Left ventricle myocardium inferior (tissue), 1 donor: Measurements from ENCODE around the gene CDK4. TPM values are rescaled to one million over a fixed set of nuclear protein-coding genes. Genes with fewer than 3 reads are reported as not detected.
A peak's percentile ranks its signal among the peaks of the same experiment; 100 is the strongest.

ENCODE experiments used
- DNase-seq: peaks from one replicate; pipeline ENCODE4 v3.0.0-alpha.2; 2020
- H3K27ac ChIP-seq: fragments of 200-600 bp; replicated peaks from 2 replicates; pipeline ENCODE4 v1.8.0; 2021
- H3K27me3 ChIP-seq: fragments of 200-600 bp; 2 replicates; pipeline ENCODE4 v1.8.0; 2021; ENCODE audit warnings: low read depth
- H3K36me3 ChIP-seq: fragments of 200-600 bp; 2 replicates; pipeline ENCODE4 v1.8.0; 2021
- H3K4me1 ChIP-seq: fragments of 200-600 bp; 2 replicates; pipeline ENCODE4 v1.8.0; 2021
- H3K4me3 ChIP-seq: fragments of 200-600 bp; 2 replicates; pipeline ENCODE4 v1.8.0; 2021; ENCODE audit warnings: mild to moderate bottlenecking, moderate library complexity
- H3K9me3 ChIP-seq: fragments of 200-600 bp; replicated peaks from 2 replicates; pipeline ENCODE4 v1.8.0; 2021
- CTCF ChIP-seq: fragments of 200-600 bp; IDR thresholded peaks from 2 replicates; pipeline ENCODE4 v1.8.0; 2021; ENCODE audit warnings: antibody characterized with exemption, mild to moderate bottlenecking, borderline replicate concordance
- intact Hi-C: fragments of 100-400 bp; cut with micrococcal nuclease; formaldehyde crosslinking; loops from one replicate; pipeline ENCODE4 v1.11.0; 2022
- long read RNA-seq: library from polyadenylated mRNA; unstranded; transcript quantifications from one replicate; pipeline ENCODE4 v2.0.0, GENCODE V29; 2021
- total RNA-seq: library from RNA; stranded (reverse); fragmentation: NEBNext Ultra II Directional; extraction: Animal tissue kit (Norgen Biotek cat#: 25700); gene quantifications from one replicate; pipeline ENCODE4 v1.2.1, GENCODE V29; 2021
- donor health status: DM: no; HTN: yes; CAD: no; lungs with severe emphysema.

Gene CDK4
- total RNA-seq: 41.3 TPM
- long read RNA-seq, transcript CDK4-201 (8 exons, 2,076 nt): major isoform, 77 of 81 reads
- long read RNA-seq, partial matches to known transcripts: 0 of 81 reads
- long read RNA-seq, other reads (novel, unspliced or antisense): 4 of 81 reads

- intact Hi-C loops: no loop called here
- H3K4me1 ChIP-seq: peaks cover 53% of the 10 kb centered on the region
- peaks cover 40% of the 10 kb centered on the region for H3K36me3 ChIP-seq
- TF ChIP-seq CTCF: no peak
- H3K27ac ChIP-seq: peak within 1 kb of the TSS; percentile 92
- no peaks in the 10 kb centered on the region for H3K27me3 ChIP-seq
- peak within 1 kb of the TSS; percentile 81 for H3K4me3 ChIP-seq
- DNase-seq: peak; percentile 99
- H3K9me3 ChIP-seq: no peaks in the 10 kb centered on the region
These were observed at the start of gene CDK4 for GRCh38 chr12:57751788-57752667. Gene CDK4 (minus strand): TSS chr12:57752310. CDS start chr12:57751717, 593 bp downstream.

- Histone ChIP-seq H3K4me3 (no peak overlapping the region), H3K27ac (no peak overlapping the region), H3K36me3 (peaks cover 67% of the 10 kb centered on the region), H3K27me3 (no peaks in the 10 kb centered on the region), H3K9me3 (no peaks in the 10 kb centered on the region), H3K4me1 (peaks cover 7% of the 10 kb centered on the region)
- no peak for DNase-seq
- intact Hi-C loops: loop anchor here (10.0 kb wide), 1 partner anchor 104 kb away; no protein-coding TSS in a partner anchor
- no peak for TF ChIP-seq CTCF
These were observed 48.9 kb upstream of the CDK4 start for GRCh38 chr12:57800965-57801364.

- DNase-seq: no peak
- no peaks in the 10 kb centered on the region for H3K4me1 ChIP-seq
- intact Hi-C loops: no loop called here
- H3K27ac ChIP-seq: no peak overlapping the region
- TF ChIP-seq CTCF: no peak
- no peak overlapping the region for H3K4me3 ChIP-seq
- no peaks in the 10 kb centered on the region for H3K27me3 ChIP-seq
- H3K36me3 ChIP-seq: peaks cover 88% of the 10 kb centered on the region
- H3K9me3 ChIP-seq: no peaks in the 10 kb centered on the region
These were observed 45.8 kb upstream of the CDK4 start for GRCh38 chr12:57797933-57798332.

- Histone ChIP-seq H3K27me3 (no peaks in the 10 kb centered on the region), H3K4me1 (no peaks in the 10 kb centered on the region), H3K27ac (no peak overlapping the region), H3K4me3 (no peak overlapping the region), H3K9me3 (no peaks in the 10 kb centered on the region), H3K36me3 (peaks cover 88% of the 10 kb centered on the region)
- TF ChIP-seq CTCF: no peak
- intact Hi-C loops: no loop called here
- no peak for DNase-seq
These were observed 44.9 kb upstream of the CDK4 start for GRCh38 chr12:57796996-57797395.

GRCh38 chr12:57795354-57795753 is 43.2 kb upstream of the CDK4 start:
- Histone ChIP-seq H3K36me3 (peaks cover 88% of the 10 kb centered on the region), H3K27me3 (no peaks in the 10 kb centered on the region), H3K4me1 (no peaks in the 10 kb centered on the region), H3K4me3 (no peak overlapping the region), H3K9me3 (no peaks in the 10 kb centered on the region), H3K27ac (no peak overlapping the region)
- no peak for DNase-seq
- no peak for TF ChIP-seq CTCF
- intact Hi-C loops: no loop called here
